HG02642 (cell line): ENCODE results near the gene DNALI1.
"Not testable (repeated sequence)": the region's sequence is repeated elsewhere in the genome, so short reads cannot be mapped to it uniquely, and the experiment has no call there.

ENCODE experiments used
- ATAC-seq: cut with Tn5 transposase; IDR thresholded peaks from one replicate; pipeline ENCODE4 v1.9.1; 2021; ENCODE audit warnings: mild to moderate bottlenecking; ENCODE audit not compliant: unreplicated experiment, poor library complexity

DNALI1 gene

DNA sequence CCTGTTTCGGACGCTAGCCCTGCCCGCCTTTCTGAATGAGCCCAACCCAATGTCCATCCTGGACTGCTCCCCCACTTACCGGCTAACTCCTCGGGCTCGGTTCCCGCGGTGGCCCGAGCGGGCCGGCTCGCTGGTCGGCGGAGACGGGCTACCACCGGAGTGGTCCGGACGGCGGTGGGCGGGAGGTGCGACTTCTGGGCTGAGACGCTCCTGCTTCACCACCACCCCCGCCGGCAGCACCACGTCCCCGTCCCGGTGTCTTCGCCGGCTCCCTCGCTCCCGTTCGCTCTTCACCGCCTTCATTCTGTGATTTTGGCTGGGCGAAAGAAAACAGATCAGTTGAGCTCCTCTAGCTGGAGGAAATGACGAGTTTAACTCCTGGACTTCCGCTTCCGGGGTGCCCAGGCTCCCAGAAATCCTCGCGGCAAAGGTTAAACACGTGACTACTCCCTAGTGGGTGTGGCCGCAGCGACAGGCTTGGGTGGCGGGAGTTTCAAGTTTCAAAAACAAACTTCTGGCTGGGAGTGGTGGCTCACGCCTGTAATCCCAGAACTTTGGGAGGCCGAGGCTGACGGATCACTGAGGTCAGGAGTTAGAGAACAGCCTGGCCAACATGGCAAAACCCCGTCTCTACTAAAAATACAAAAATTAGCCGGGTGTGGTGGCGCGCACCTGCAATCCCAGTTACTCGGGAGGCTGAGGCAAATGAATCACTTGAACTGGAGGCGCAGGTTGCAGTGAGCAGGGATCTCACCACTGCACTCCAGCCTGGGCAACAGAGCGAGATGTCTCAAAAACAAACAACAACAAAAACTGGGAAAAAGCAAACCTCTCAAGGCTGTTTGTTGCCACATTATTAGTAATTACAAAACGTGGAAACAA, 2.6 kb upstream of the DNALI1 start, which contains the start of gene SNIP1:
SNIP1 (minus strand) TSS at position 367 of the 882 bp plus-strand sequence; CDS start at position 303, 64 bp downstream.
- ATAC-seq = peak; percentile 88

DNA sequence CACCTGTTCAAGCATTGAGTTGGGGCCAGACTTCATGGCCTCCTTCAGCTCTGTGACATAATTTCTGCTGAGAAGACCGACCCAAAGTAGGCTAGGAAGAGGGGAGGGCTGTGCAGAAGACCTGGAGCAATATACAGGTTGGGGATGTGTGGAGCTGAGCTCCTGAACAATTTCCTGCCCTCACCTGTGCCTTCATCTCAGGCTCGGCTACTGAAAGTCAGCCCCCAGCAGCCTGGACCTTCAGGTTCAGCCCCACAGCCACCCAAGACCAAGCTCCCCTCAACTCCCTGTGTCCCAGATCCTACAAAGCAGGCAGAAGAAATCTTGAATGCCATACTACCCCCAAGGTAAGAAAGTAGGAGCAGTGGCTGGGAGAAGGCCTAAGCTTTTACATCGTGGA, 662 bp downstream of the DNALI1 start:
- no peak for ATAC-seq

DNA sequence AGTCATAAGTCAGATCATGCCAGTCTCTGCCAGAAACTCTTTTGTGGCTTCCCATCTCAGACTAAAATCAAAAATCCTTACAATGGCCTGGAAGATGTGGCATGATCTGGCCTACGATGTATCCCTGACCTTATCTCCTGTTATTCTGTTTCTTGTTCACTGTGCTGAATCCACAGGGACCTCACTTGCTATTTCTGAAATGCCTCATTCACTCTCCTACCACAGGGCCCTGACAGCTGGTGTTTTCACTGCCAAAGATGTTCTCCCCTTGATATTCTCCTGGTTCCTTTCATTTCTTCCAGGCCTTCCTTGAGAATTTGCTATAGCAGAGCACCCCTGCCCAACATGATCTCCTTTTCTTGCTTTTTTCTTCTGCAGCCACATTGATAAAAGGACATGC, 1.7 kb downstream of the DNALI1 start:
- no peak for ATAC-seq

DNA sequence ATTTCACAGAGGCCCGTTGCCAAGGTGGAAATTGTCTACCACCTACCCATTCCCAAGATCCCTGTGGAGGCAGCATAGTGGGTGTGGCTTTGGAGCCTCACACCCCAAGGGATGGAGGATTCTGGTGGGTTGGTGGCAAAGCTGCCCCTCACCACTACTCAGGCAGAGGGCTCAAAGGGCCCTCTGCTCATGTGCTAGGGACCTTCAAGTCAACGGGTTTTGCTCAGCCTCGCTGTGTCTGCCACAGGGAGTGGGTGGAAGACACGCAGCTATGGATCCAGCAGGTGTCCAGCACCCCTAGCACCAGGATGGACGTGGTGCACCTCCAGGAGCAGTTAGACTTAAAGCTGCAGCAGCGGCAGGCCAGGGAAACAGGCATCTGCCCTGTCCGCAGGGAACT, 2.3 kb downstream of the DNALI1 start:
- no peak for ATAC-seq

DNA sequence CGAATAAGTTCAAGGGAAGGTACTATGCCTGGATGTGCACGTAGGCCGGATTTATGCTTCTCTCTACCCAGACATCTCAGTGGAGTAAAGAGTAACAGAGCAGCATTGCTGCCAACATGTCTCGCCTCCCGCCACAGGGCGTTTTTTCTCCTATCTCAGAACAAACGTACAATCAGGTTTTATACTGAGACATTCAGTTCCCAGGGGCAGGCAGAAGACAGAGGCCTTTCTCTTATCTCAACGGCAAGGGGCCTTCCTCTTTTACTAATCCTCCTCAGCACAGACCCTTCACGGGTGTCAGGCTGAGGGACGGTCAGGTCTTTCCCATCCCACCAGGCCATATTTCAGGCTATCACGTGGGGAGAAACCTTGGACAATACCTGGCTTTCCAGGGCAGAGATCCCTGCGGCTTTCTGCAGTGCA, 3.2 kb downstream of the DNALI1 start:
- not testable (repeated sequence) for ATAC-seq

DNA sequence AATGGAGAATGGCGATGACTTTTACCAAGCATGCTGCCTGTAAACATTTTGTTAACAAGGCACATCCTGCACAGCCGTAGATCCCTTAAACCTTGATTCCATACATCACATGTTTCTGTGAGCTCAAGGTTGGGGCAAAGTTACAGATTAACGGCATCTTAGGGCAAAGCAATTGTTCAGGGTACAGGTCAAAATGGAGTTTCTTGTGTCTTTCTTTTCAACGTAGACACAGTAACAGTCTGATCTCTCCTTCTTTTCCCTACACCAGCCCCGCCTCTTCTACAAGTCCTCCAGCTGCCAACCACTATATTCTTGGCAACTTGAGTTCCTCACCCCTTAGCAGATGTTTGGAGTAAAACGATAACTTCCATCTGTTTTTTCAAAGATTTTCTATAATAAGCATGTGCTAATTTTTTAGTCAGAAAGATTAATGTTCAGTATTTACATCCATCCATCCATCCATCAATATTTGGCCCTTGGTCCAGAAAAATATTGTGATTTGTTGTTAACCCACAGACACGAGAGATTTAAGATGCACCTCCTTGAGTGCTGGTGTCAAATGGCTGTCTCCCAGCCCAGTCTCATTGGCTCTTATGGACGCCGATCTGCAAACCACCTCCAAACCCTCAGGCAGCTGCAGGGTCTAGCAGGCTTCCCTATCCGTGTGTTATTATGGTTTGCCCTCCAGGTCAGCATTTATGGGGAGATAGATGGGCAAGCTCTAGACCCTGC, 3.8 kb downstream of the DNALI1 start:
- no peak for ATAC-seq

DNA sequence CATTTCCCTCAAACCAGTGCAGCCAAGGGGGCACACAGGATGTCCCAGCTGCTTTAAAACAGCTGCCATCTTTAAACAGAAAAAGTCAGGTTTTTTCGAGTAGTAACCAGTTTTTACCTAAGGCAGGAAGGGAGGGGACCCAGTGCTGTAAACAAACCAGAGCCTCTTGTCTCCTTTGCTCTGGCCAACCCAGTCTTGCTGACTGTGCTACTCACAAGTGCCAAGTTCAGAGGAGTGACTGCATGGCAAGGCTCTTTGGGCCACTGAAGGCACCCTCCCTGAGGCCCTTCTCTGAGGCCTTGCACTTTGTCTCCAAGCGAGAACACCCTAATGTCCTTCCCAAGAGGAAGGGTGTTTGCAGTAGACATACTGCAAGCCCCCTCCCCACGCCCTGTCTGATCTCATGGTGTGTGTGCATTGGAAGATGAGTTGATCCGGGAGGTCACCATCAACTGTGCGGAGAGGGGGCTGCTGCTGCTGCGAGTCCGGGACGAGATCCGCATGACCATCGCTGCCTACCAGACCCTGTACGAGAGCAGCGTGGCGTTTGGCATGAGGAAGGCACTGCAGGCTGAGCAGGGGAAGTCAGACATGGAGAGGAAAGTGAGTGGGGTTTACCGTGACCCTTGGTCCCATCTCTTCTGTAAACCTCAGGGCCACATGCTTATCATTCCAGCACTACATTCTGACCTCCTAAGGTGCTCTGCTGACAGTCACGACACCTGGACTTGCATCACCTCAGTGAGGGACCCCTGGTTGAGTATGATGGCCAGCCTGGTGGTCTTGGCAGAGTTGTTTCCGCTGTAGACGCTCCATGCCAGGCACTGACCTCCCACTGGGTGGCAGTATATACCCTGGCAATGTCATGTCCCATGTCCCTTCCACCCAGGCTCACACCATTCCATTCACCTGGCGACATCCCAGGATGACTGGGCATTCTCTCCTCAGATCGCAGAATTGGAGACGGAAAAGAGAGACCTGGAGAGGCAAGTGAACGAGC, 4.7 kb downstream of the DNALI1 start:
- ATAC-seq = no peak

DNA sequence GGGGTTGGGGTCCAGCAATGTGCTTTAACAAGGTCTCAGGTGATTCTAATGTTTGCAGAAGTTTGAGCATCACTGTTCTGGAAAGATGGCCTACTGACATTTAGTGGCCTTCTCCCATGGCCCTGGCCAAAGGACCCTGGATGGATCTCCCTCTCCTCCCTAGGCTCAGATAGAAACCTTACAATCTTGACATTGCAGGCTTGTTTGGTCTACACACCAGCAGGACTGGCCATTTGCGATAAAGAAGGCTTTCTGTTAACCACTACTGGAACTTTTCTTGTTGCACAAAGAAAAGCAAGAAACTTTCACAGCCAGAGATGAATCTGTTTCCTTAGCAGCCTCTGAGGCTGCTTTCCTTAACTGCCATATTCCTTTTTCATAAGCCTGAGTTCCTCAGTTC, 6.2 kb downstream of the DNALI1 start:
- no peak for ATAC-seq

DNA sequence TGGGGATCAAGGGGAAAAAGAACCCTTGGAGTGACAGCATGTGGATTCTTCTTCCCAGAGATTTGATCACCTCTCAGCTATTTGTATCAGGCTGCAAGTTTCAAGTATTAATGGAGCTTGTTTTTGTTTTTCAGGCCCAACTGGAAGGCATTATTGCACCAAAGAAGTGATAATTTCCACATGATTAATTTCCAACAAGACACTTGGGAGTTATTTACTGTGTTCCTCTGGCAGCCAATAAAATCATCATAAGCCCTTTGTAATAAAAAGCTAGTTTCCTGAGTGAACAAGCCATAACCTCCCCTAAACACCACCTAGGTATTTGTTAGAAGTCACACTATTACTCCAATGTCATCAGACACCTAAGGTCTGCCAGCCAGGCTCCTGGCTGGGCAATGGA, 8.2 kb downstream of the DNALI1 start:
- no peak for ATAC-seq

DNA sequence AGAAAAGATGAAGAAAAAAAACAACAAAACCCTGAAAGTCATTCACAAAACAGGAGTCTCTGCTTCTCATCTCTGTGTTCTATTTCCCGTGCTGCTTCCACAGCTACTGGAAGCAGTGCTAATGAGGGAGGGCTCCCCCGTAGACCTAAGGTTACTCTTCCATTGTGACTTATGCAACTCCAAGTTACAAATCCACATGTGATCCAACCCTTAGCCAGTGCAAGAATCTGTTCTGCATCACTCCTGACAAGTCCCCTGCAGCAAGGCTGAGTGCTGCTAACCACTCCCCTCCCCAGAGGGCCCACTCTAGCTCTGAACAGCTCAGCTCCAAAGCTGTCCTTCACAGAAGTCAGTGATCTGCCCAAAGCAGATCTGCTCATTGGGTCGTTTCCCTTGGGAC, 10.3 kb downstream of the DNALI1 start:
- ATAC-seq = no peak

DNA sequence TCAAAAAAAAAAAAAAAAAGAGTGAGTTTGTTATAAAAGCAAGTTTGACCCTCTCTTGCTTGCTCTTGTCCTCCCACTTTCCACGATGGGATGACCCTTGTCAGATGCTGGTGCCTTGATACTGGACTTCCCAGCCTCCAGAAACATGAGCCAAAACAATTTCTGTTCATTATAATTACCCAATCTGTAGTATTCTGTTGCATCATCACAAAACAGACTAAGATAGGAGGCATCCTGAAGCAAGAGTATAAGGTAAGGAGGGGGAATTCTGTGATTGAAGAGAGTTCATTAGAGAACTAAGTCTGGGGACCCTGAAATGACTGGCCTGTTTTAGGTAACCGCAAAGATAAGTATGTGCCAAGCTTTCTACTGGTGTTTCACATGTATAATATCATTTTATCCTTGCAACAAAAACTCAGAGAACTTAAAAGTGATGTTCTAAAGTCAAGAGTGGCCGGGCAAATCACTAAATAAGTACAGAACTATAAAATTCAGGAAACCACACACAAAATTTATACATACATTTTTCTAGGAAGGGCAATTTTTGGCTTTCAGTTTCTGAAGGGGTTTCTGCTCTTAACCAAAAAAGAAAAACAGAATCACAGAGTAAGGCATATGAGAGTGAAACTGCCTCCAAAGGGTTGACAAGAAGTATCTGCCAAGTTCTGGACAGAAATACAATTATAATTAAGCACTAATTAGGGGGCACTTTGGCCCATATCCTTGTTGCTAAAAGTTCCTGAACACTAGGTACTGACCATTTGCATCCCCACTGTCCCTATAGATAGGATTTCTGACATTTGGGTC, 14.0 kb downstream of the DNALI1 start:
- ATAC-seq = no peak

DNA sequence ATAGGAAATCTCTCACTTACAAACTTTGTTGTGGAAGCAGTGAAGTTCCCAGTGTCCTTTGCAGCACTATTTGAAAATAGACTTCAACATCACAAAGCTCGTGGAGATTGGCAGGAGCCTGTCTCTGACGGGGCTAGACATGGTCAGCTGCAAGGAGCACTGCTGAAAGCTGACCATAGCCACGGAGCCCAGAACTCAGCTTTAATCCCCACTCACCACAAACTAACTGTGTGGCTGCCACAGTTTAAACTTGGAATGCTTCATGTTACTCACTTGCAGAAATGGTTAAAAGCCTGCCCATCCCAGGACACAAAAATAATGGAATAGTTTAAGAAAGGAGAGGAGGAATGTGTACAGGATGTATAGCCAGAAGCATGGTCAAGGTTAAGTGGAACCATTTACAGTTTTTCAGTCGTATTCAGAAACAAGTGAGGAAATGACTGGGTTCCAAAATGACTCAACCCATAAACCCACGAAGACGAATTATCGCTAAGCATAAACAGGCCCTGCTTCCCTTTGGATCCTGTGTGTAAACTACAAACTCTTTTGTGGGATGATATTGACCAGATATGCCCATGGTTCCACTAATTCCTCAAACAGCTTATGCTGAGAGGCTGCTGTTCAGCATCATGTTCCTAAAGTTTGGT, 18.2 kb downstream of the DNALI1 start:
- ATAC-seq = no peak

DNA sequence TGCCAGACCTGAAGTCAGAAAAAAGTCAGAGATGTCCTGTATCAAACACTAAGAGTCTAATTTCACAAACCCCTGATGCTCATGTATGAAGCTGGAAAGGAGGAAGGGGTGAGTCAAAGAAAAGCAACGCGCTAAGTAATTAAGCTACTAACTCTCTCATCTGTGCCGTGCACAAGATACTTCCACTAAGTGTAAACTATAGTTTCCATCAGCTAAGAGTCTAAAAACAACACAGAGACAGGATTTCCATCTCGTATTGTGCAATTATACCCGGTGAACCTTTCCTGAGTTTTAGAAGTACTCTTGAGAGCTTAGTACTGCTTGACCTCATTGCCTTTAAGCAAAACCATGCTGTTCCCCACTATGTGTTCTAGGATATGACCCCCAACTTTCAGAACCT, 19.0 kb downstream of the DNALI1 start:
- no peak for ATAC-seq

DNA sequence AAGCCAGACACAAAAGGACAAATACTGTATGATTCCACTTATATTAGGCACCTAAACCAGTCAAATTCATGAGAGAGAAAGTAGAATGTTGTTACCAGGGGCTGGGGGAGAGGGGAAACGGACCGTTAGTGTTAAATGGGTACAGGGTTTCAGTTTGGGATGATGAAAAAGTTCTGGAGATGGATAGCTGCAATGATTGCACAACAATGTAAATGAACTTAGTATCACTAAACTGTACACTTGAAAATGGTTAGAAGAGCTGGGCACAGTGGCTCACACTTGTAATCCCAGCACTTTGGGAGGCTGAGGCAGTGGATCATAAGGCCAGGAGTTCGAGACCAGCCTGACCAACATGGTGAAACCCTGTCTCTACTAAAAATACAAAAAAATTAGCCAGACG, 27.8 kb downstream of the DNALI1 start:
- ATAC-seq = not testable (repeated sequence)

DNA sequence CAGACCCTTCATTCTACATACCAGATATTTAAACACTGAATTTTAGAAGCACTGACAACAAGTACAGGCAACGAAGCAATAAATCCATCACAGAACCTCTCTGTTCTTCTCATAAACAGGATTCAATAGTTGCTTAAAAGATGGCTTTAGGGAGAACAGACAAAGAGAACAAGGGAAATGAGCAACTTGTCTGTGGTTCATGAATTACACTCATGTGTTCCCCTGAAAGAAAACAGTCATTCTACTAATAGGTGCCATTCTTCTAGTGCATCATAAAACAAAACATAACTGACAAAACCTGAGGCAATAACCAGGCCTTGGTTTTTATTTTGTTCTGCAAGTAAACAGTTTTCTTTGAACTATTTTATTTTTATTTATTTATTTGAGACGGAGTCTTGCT, 32.2 kb downstream of the DNALI1 start:
- ATAC-seq = no peak

DNA sequence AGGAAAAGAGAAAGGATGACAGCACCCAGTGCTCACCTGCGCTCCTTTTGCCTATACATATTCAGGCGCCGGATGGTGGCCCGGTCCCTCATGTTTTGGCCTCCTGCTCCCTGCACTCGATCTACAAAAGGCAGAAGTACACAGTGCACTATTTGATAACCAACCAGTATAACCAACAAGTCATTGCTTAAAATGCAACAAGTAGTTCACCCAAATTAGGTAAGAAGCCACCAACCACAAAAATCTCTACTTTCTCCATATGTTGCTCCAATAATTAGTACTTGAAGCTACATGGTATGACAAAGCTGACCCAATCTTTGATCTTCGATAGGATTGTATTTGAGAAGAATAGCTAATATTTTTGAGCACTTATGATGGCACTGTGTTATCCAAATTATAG, 37.0 kb downstream of the DNALI1 start:
- ATAC-seq = no peak

DNA sequence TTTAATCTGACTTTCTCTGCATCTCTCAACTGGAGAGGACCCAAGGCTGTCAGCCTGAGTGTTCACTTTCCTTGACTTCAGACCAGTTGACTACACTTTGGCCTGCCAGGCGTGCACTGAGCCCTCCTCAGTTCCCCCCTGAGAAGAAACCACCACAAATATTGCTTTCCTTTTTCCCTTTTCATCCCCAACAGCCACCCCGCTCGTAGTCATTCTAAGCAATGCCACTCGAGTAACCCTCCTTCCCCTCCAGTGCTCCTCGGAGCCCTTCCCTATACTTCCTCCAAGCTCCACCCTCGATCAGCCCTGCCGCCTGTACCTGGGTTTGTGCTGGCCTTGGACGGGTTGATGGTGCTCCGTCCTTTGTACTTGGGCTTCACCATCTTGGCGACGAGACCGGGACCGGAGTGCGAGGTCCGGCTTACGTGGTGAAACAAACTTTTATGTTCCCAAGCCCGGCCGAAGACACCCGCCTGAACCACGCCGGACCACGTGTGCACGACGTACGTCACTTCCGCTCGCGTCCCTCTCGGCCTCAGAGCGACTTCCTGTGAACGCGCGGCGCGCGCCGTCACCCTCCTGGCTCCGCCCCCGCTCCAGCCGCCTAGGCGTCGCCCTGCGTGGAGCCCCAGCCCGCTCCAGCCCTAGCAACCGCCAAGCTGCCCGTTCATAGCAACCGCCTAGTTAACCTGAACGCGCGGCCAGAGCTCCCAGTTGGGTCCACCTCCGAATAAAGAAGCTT, 38.9 kb downstream of the DNALI1 start, which contains the start of gene GNL2:
GNL2 (minus strand) TSS at position 498 of the 742 bp plus-strand sequence; CDS start at position 383, 115 bp downstream.
- ATAC-seq = peak; percentile 98

DNA sequence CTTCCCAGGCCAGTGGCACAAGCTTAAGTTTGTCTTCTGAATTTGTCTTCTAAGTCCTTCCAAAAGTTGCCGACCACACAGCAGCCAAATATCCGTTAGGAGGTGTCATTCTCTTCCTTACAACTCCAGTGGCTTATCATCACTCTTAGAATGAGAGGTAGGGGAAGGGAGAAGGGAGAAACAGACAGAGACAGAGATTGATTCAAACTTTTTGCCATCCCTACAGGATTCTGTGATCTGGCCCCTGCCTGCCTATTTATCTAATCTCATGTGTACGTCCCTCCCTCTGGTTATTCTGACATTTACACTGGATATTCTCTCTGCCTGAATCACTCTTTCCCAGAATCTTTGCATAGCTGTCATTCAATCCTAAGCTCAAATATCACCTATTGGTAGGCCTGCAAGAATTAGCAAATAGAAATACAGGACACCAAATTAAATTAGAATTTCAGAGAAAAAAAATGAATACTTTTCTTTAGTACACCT, 39.5 kb downstream of the DNALI1 start:
- ATAC-seq = no peak
